GM19043 (cell line): Measurements from ENCODE around the gene SIM1.

Experiments used
- ATAC-seq: cut with Tn5 transposase; IDR thresholded peaks from one replicate; pipeline ENCODE4 v1.9.1; 2021; ENCODE audit warnings: low read depth; ENCODE audit not compliant: unreplicated experiment

SIM1 gene

DNA sequence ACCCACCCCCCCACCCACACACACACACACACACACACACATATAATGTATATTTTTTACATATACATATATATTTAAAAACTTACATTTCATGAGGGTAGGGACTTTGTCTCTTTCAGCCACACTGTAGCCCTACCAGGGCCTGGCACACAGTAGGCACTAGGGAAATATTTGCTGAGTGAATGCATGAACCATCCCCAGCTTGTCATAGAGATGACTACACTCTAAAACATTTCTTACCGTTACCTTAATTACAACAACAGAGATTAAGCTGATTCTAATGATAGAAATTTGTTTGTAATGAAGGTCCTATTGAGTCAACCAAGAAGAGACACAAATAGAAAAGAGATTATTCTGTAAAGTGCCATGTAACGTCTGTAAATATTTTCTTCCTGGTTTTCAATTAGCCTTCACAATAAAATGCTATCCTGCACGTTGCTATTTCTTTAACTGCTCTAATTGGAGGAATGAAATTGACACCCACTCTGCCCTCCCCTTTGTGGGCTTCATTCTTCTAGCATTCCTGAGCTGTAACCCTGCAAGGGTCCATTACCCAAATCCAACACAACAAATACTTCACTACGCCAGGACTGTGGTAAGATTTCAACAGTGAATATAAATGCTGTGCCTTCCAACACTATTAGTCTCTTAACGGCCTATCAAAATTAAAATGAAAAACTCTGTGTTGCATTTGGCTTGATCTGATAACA, 30.8 kb downstream of the SIM1 start:
- no peak for ATAC-seq

DNA sequence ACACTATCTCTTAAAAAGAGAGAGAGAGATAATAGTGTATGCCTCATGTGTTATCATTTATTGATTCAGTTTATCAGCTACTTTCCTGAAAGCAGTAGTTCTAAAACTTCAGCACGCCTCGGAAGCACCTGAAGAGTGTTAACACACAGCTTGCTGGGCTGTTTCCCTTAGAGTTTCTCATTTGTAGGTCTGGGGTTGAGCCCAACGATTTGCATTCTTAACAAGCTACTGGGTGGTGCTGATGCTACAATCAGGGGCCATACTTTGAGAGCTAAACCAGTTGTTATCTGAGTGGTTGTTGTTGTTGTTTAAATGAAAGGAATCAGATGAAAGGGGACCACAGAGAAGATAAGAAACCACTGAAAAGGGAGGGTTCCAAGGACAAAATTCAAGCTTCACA, 32.6 kb downstream of the SIM1 start:
- ATAC-seq: no peak

DNA sequence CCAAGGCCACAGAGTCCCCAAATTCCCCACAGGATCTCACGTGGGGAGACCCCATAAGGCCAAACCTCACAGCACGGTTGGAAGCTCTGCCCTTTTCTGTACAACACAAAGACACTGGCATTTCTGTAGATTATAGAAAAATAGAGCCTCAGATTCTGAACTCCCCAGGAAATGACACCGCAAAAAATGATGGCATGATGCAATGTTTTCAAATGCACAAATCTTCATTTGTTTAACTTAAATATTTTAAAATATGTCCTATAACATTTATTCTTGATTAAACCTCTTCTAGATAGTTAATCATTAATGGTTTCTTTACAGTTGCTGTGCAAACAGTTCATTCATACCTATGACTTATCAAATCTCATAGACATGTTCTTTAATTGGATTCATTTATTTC, 33.8 kb downstream of the SIM1 start:
- no peak for ATAC-seq

DNA sequence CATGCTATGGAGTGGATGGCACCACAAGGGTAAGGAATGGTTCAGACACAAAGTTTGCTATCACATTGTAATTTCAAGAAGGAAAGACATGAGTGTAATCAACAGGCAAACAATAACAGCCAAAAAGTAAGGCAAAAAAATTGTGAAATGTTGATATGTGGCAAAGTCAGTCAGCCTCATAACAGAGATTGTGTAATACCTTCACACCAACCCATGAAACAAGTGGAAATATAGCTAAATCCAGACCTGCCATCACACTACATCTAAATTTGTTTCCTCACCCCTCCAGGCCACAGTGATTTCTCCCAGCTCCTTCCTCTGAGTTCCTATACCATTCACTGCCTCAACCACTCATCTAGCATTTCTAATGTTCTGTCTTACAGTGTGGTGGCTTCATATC, 37.3 kb downstream of the SIM1 start:
- ATAC-seq: no peak

- no peak for ATAC-seq
These were observed 37.9 kb downstream of the SIM1 start for GRCh38 chr6:100426744-100427338.

DNA sequence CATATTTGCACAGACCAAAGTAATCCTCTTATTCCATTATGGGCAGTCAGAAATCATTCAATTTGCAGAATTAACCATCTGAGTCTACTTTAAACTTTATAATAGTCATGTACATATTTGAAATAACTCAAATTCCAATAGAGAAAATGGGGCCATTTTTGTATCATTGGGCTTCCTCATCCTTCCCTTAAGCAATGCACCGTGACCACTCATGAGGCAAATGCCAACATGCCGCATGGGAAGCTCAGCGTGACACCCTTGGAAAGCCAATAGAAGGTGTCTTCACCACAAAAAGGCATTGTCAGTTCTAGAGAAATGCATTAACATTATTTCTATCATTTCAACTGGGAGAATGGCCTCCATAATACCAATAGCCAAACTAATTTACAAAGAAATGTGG, 38.5 kb downstream of the SIM1 start:
- no peak for ATAC-seq

DNA sequence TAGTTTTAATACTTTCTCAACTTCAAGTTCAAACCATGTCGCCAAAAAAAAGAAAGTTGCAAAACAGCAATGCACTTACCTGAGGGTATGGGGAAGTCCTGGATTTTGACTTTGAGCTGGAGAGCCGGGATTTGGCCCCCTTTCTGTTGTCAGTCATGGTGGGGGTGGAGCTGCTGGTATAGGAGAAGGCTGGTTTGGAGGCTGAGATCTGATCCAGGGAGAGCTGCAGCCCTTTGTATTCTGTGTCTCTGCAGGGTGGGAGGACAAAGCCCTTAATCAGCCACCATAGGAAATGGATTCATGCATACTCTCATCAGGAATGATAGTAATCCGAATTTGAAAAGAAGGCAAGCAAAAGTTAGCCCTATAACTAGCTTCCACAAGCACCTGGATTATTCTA, 44.0 kb downstream of the SIM1 start:
- ATAC-seq: no peak

- ATAC-seq: no peak
These were observed 47.7 kb downstream of the SIM1 start for GRCh38 chr6:100417036-100417435.

GRCh38 chr6:100415768-100416167, 49.0 kb downstream of the SIM1 start:
- ATAC-seq: no peak

DNA sequence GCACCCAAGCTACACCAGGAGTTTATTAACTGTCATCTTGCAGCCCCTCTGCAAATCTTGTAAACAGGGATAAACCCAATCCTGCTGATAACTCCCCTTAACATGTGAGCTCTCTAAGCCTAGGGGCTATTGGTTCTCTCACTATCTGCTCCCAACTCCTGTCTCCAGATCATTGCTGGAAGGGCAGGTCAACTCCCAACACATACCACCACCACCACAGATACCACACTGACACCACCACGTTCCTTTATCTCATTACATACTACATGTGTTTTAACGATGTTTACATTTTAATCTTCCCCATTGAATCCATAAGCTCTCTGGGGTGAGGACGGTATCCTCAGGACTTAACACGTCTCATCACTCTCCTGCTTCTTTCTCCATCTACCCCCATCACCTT, 51.8 kb downstream of the SIM1 start:
- no peak for ATAC-seq

DNA sequence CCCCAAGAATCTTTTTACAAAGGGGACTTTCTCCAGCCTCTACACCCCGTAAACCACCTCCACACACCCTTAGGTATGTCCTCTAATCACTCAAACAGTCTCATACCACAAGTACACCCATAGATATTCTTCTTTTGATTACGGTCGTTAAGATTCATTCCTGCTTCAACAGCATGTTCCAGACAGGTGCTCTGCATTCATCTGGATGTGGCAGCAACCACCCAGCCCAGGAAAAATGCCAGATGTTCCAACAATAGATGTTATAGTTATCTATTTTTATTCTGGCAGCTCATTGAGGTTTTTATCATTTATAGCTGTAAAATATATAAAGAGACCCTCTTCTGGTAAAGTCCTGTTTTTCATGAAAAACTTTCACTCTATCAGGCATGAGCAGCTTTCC, 60.7 kb downstream of the SIM1 start:
- ATAC-seq: no peak

- no peak for ATAC-seq
These were observed 71.2 kb downstream of the SIM1 start for GRCh38 chr6:100393493-100393892.

DNA sequence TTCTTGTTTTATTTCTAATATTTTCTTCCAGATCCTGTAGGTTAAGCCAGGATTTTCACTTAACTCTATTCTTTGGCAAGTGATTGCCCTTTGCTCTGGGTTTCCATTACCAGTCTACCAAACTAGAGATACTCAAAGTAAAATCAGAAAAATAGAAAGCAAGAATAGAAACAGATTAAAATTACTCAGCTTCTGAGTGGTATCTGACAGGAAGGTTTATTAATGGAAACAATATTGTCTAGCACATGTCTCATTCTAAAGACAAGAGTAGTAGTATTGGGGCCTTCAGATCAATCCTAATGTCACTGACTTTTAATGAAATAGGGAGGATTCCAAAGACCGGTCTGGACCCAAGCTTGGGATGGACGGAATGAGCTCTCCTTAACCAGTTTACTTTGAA, 72.3 kb downstream of the SIM1 start:
- no peak for ATAC-seq

DNA sequence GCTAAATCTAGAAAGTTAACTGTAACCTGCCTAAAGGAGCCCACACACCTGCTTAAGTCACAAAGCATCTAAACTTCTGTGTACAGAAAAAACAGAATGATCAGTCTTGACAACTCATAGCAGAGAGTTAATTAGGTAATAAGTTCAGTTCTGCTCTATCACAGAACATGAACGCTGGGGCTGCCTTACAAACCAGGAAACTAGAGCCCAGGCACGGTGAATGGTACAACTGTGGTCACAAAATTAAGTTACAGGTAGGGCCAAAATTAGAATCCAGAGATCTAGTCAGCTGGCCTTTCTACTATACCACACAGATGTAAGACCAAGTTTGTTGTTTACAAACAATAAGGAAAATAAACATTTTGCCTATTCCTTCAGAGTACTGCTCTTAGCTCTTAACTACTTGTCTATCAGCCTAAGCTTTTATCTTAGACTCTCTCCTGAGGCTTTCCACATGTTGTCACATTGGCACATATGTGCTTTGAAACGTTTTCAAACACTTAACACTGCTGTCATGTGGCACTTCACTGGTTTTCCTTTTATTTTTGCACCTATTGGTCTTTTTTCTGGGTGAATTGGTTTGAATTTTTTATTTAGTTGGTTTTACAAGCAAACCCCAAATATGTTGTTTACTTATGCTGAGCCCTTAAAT, 75.7 kb downstream of the SIM1 start:
- no peak for ATAC-seq

- no peak for ATAC-seq
These were observed 81.9 kb downstream of the SIM1 start for GRCh38 chr6:100382767-100383195.

DNA sequence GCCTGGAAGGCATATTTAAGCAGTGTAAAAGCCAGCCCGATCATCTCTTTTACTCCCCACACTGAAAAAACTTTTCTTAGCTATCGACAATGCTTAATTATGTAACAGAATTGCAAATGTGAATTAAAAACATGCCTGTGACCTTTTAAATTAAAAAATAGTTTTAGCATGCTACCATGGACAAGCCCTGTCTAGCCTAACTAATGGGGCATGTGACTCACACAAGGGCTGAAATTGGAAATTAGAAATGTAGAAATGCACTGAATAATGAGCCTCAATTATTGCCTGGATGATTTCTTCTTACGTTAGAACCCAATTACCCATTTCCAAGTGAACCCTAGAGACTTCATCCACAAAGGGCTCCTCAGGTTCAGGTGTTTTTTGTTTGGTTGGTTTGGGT, 82.7 kb downstream of the SIM1 start:
- ATAC-seq: no peak

DNA sequence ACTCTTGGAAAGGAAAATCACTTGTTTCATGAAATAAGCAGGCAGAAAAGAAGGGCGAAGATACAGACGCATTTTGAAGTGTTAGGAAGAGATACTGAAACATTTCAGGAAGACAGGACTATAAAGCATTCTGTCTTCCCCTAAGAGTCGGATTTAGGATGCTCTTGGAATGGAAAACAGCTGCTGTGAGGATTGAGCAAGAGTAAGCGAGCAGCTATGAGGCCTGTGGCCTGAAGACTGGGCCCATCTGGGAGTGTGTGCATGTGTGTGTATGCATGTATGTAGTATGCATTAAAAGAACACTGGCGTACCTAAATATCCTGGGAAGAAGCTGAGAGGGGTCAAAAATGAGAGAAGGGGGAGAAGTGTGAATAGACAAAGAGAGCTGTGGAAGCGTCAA, 83.6 kb downstream of the SIM1 start:
- ATAC-seq: no peak

- no peak for ATAC-seq
These were observed 85.3 kb downstream of the SIM1 start for GRCh38 chr6:100379386-100379785.

DNA sequence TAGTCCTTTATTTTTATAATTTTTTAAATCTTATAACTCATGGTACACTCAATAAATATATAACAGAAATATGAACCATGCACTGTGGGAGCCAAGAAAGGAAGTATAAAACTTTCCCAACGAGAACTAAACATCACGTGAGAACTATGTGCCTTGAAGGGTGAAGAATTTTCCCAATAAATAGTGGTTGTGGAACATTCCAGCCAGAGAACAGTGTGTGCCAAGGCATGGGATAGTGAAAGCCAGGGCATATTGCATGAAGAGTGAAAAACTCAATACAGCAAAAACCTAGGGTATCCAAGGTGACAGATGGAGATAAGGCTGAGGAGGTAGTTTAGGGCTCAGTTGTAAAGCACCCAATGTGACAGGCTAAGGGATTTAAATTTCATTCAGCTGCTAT, 86.1 kb downstream of the SIM1 start:
- ATAC-seq: no peak

- ATAC-seq: no peak
These were observed 88.6 kb downstream of the SIM1 start for GRCh38 chr6:100376103-100376502.

GRCh38 chr6:100372326-100373091, 92.2 kb downstream of the SIM1 start:
- no peak for ATAC-seq
